GM21360 (cell line): Measurements from ENCODE around the gene RESP18.
"Not testable (repeated sequence)": the region's sequence is repeated elsewhere in the genome, so short reads cannot be mapped to it uniquely, and the experiment has no call there.

Source experiments
- ATAC-seq: cut with Tn5 transposase; IDR thresholded peaks from one replicate; pipeline ENCODE4 v1.9.1; 2021; ENCODE audit warnings: mild to moderate bottlenecking, moderate library complexity; ENCODE audit not compliant: unreplicated experiment

Gene RESP18

DNA sequence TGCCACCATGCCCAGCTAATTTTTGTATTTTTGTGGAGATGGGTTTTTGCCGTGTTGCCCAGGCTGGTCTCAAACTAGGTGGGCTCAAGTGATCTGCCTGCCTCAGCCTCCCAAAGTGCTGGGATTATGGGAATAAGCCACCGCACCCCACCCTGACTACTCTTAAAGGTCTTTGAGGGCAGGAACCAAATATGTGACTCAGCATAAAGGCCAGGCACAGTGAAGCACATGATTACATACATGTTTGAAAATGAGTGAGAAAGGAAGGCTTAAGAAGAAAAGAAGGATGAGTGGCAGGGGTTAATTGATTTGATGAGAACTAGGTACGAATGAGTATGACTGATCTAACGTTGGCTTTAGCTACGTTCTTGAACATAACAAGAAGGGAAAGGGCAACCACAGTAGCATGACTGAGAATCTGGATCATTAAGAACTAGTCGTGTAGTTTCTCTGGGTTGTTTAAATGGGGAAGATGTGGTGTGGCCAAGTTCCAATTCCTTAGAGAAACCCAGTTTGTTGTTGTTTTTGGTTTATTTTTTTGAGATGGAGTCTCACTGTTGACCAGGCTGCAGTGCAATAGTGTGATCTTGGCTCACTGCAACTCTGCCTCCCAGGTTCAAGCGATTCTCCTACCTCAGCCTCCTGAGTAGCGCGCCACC is 6.8 kb downstream of the RESP18 start:
- ATAC-seq: no peak

GRCh38 chr2:219325136-219325535 is 7.4 kb downstream of the RESP18 start:
- ATAC-seq: no peak

DNA sequence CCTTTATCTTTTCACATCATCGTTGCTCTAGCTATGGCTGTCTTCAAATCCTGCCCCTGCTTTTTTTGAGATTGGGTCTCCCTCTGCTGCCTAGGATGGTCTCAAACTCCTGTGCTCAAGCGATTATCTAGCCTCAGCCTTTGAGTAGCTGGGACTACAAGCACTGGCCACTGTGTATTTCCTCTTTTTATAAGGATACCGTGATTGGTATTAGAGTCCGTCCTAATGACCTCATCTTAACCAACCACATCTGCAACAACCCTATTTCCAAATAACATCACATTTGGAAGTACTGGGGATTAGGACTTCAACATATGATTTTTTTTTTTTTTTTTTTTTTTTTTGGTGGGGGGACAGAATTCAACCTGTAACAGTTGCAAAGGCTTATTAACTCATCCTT is 9.1 kb downstream of the RESP18 start:
- no peak for ATAC-seq

- no peak for ATAC-seq
These were observed 17.6 kb downstream of the RESP18 start for GRCh38 chr2:219314804-219315468.

DNA sequence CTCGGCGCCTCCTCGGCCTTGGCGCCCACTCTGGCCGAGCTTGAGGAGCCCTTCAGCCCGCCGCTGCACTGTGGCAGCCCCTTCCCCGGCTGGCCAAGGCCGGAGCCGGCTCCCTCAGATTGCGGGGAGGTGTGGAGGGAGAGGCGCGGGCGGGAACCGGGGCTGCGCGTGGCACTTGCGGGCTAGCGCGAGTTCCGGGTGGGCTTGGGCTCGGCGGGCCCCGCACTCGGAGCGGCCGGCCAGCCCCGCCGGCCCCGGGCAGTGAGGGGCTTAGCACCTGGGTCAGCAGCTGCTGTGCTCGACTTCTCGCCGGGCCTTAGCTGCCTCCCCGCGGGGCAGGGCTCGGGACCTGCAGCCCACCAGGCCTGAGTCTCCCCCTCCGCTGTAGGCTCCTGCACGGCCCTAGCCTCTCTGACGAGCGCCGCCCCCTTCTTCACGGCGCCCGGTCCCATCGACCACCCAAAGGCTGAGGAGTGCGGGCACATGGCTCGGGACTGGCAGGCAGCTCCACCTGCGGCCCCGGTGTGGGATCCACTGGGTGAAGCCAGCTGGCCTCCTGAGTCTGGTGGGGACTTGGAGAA is 19.8 kb downstream of the RESP18 start:
- not testable (repeated sequence) for ATAC-seq

- ATAC-seq: no peak
These were observed 23.3 kb downstream of the RESP18 start, which contains the start of gene PTPRN for GRCh38 chr2:219309278-219309677. PTPRN (minus strand) TSS chr2:219309401; CDS start chr2:219309332, 69 bp downstream.

GRCh38 chr2:219308142-219309101 is 24.1 kb downstream of the RESP18 start:
- no peak for ATAC-seq

DNA sequence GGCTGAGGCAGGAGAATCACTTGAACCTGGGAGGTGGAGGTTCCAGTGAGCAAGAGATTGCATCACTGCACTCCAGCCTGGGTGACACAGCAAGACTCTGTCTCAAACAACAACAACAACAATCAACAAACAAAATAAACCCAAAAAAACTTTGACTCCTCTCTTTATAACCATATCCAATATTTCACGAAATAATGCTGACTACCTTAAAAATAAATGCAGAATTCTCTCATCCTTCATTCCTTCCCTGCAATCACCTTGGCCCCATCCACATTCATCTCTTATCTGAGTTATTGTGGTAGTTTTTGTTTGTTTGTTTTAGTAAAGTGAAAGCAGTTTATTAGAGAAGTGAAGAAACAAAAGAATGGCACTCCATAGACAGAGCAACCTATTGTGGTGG is 26.5 kb downstream of the RESP18 start:
- no peak for ATAC-seq

GRCh38 chr2:219304223-219304622 is 28.3 kb downstream of the RESP18 start:
- no peak for ATAC-seq

- no peak for ATAC-seq
These were observed 30.1 kb downstream of the RESP18 start for GRCh38 chr2:219302412-219302968.

DNA sequence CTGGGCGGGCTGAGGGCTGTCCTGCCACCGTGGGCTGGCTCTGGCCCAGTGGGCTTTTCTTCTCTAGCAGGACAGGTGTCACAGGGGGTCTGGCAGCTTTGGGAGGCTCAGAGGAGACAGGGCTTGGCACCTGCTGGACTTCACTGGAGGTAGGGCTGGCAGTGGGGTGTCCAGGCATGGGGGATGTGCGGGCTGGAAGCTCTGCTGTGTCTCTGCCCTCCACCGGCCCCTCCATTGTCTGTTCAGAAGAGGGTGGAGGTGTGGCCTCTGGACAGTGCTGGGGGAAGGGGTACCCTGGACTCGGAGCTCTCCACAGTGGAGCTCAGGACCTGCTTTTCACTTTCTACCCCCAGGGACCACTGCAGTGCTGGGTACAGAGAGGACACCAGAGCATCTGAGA is 32.5 kb downstream of the RESP18 start:
- ATAC-seq: no peak

- no peak for ATAC-seq
These were observed 33.2 kb downstream of the RESP18 start for GRCh38 chr2:219299372-219299760.

GRCh38 chr2:219298759-219299371 is 33.7 kb downstream of the RESP18 start:
- ATAC-seq: peak; percentile 61

DNA sequence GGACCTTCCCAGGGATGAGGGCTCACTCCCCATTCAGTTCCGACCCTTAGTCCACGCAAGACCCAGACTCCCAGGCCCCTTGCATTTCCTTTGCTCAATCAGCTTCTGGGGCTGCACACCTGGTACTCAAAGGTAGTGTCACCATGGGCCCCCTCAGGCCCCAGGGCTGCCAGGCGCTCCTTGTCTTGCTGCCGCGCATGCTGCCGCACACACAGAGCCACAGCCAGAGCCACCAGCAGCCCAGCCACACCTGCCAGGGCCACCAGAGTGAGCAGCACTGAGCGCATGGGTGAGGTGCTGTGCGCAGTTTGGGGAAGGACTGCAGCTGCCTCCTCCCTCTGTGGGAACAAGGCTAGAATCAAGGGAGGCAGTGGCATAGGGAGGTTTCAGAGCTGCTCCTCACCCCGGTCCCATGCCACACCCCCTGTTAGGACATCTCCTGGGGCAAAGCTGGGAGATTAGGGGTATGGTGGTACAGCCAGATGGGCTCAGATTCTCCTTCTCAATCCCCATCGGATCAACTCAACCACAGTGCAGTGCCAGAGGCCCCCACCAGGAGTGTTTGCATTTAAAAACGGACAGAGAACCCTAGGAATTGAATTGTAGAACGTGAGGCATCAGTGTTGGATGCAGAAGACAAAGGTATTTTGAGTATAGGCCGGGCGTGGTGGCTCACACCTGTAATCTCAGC is 34.6 kb downstream of the RESP18 start:
- no peak for ATAC-seq

GRCh38 chr2:219296631-219297391 is 35.7 kb downstream of the RESP18 start:
- no peak for ATAC-seq

DNA sequence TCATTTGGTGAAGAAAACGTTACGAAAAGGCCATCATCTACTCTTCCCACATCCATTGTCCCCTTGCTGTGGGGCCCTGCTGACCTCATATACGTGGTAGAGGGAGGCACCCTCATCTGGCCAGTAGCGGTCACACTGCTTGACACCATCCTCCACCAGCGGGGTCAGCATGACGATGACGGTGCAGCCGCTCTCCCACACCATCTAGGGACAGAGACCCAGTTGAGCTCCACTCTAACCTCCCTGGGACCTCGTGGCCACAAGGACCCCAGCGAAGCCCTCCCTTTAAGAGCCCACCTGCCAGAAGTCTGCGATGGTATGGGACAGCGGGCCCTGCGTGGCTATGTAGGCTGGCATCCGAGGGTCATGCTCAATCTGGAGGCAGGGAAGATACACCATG is 36.4 kb downstream of the RESP18 start:
- no peak for ATAC-seq

- peak; percentile 85 for ATAC-seq
These were observed 37.9 kb downstream of the RESP18 start for GRCh38 chr2:219294356-219295351.

DNA sequence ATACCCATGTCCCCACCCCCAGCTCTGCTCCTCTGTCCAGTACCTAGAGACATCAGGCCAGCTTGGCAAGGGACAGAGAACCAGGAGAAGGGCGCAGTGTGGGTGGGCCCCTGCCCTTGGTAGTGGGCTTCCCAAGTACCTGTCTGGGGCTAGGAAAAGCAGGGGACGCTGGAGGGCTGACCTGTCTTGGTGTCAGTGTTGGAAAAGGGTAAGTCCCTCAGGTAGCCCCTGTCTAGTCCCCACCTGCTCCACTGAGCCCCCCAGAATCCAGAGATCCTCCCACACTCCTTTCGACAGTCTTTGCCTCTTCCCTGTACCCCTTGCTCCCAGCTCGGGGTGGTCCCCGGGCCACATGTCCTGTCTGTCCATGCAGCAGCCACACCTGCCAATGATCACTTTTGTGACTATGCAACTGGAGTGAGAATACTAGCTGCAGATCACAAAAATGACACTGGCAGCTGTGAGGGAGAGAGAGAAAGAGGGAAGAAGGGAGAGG is 38.8 kb downstream of the RESP18 start:
- no peak for ATAC-seq
